ENCODE measurements around the gene ADAMTSL3. TPM values are rescaled to one million over a fixed set of nuclear protein-coding genes. Genes with fewer than 3 reads are reported as not detected.
A peak's percentile ranks its signal among the peaks of the same experiment; 100 is the strongest.

Gene ADAMTSL3
- total and polyA plus RNA-seq, 2 of the 8 experiments (the other 6 are each of a cell fraction or from before 2014, with no cell fraction given): 0.35 to 1.4 TPM

DNA sequence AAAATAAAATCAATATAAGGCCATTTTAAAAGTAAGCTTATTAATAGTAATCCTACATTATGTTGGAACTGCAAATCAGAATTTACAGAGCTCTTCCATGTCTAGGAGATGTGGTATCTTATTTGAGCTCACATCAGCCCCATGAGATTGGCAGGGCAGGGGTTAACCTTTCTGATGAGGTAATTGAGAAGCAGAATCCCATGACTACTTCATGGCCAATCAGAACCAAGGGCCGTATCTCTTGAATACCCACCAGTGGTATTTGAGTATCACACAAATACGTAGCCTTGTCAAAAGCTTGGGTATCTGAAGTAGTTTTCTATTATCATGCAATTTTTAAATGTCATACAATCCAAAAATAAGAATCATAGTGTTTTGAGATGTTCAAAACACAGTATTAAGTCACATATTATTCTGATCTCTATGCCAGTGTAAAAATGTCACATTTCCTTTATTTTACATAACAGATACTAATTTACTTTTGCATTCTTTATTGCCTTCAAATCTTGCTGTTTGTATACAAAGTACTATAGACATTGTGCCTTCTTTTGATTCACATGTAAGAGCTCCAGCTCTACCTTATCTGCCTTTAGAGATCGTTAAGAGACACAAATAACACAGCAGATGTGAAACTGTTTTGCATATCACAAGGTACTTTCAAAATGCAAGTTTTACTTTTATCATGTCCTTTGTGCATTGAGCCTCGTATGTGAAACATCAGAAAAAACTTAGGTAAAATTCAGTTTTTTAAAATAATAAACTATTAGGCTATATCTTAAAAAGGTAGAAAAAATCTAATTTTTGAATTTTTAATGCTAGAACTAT is 329.9 kb downstream of the ADAMTSL3 start:
- Histone ChIP-seq H4K20me1 (replicated peaks in 1 of 2; ENCODE audit: control insufficient read depth in 1 of 2, insufficient read depth in 2 of 2, low read length in 2 of 2) (no peaks in the 10 kb centered on the region), H3K4me3 (ENCODE audit: extremely low read depth in 1 of 4, insufficient read depth in 2 of 4, low read depth in 3 of 4, low read length in 4 of 4) (no peak overlapping the region), H3K14ac (ENCODE audit: insufficient read length) (no peak overlapping the region), H2BK5ac (ENCODE audit: low read depth, low read length) (no peak overlapping the region), H2BK12ac (ENCODE audit: low read depth, low read length) (no peak overlapping the region), H2BK120ac (replicated peaks; ENCODE audit: low read depth, low read length) (no peak overlapping the region), H4K91ac (replicated peaks; ENCODE audit: insufficient read length, low read length) (no peak overlapping the region), H3K79me2 (ENCODE audit: control insufficient read depth in 1 of 2, insufficient read depth in 2 of 2, low read length in 2 of 2) (no peaks in the 10 kb centered on the region), H3K18ac (ENCODE audit: extremely low read depth, low read length) (no peak overlapping the region), H3K23ac (ENCODE audit: insufficient read length) (no peak overlapping the region), H2AK5ac (ENCODE audit: low read depth, low read length) (no peak overlapping the region), H3K4ac (replicated peaks; ENCODE audit: insufficient read length, low read depth, low read length) (no peak overlapping the region), H3K79me1 (ENCODE audit: low read depth, low read length) (no peaks in the 10 kb centered on the region), H3K27ac (ENCODE audit: low read depth, low read length) (no peak overlapping the region), H3K9ac (replicated peaks in 1 of 4; ENCODE audit: extremely low read depth in 1 of 4, low read depth in 3 of 4, low read length in 3 of 4) (no peak overlapping the region), H3K9me3 (ENCODE audit: insufficient read depth in 2 of 2, low read depth in 1 of 2, low read length in 1 of 2) (no peaks in the 10 kb centered on the region; a peak in 1 of 4 replicates), H2AFZ (ENCODE audit: low read length) (no peak overlapping the region), H3K23me2 (ENCODE audit: low read depth, low read length) (no peaks in the 10 kb centered on the region), H3K4me1 (replicated peaks in 1 of 4; ENCODE audit: control insufficient read depth in 3 of 4, insufficient read depth in 4 of 4, low read length in 3 of 4) (no peaks in the 10 kb centered on the region), H4K5ac (ENCODE audit: insufficient read length, low read depth, low read length) (no peak overlapping the region), H3K27me3 (replicated peaks in 1 of 4; ENCODE audit: control insufficient read depth in 3 of 4, extremely low read depth in 1 of 4, insufficient read depth in 3 of 4, low read length in 3 of 4) (no peaks in the 10 kb centered on the region), H2BK20ac (ENCODE audit: low read length) (no peak overlapping the region), H3K4me2 (ENCODE audit: insufficient read depth in 1 of 2, low read depth in 2 of 2, low read length in 2 of 2) (no peak overlapping the region), H3K56ac (replicated peaks; ENCODE audit: insufficient read length, low read depth, low read length) (no peak overlapping the region), H3K36me3 (ENCODE audit: control insufficient read depth in 2 of 4, insufficient read depth in 4 of 4, low read length in 3 of 4) (no peaks in the 10 kb centered on the region), H2BK15ac (ENCODE audit: low read length) (no peak overlapping the region), H4K8ac (ENCODE audit: extremely low read depth, insufficient read depth, low read length) (no peak overlapping the region)
- DNase-seq (ENCODE audit: low read depth in 1 of 2, low spot score in 2 of 2) (no peak), FAIRE-seq (peak; percentile 50)
- WGBS, 2 experiments (ENCODE audit: extremely low coverage in 1 of 2, insufficient coverage in 1 of 2, insufficient read length in 1 of 2, insufficient replicate concordance in 2 of 2, low coverage in 1 of 2, low lambda C conversion rate in 2 of 2, missing lambda C conversion rate in 1 of 2): 78% methylated on average over 4 of the region's 4 CpGs; no CpG with 5 or more reads in 1 of the 2 experiments
- ChIA-PET POLR2A (ENCODE audit: partially characterized antibody) (no interaction called here), CTCF (ENCODE audit: partially characterized antibody) (interaction anchor here (0.5 to 2.5 kb wide), 7 partner anchors 8 to 54 kb away, joined by 3 to 10 read pairs (median 4); no protein-coding TSS in a partner anchor)
- no peak for TF ChIP-seq TCF12 (IDR thresholded peaks at IDR 0.05; ENCODE audit: low read depth, low read length)
- no peak for TF ChIP-seq CEBPB (IDR thresholded peaks at IDR 0.05; ENCODE audit: low read depth, low read length)
- TF ChIP-seq, protein P1, sequence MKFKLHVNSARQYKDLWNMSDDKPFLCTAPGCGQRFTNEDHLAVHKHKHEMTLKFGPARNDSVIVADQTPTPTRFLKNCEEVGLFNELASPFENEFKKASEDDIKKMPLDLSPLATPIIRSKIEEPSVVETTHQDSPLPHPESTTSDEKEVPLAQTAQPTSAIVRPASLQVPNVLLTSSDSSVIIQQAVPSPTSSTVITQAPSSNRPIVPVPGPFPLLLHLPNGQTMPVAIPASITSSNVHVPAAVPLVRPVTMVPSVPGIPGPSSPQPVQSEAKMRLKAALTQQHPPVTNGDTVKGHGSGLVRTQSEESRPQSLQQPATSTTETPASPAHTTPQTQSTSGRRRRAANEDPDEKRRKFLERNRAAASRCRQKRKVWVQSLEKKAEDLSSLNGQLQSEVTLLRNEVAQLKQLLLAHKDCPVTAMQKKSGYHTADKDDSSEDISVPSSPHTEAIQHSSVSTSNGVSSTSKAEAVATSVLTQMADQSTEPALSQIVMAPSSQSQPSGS (IDR thresholded peaks at IDR 0.05; ENCODE audit: low read length): 0 out of 2 replicates have a peak, but pooled peaks have one; percentile 48
